NCI-H2227 treated with DMSO at 0.1 percent for 48 hours (cell line): ENCODE data around the gene SCT.

Source experiments
- DNase-seq: peaks from one replicate; lab custom pipeline; 2025; lab: John Stamatoyannopoulos, UW

Gene SCT

GRCh38 chr11:586376-587316, 40.3 kb downstream of the SCT start:
- no peak for DNase-seq

GRCh38 chr11:584287-584686, 42.7 kb downstream of the SCT start:
- DNase-seq: no peak

GRCh38 chr11:581752-582151, 45.2 kb downstream of the SCT start:
- no peak for DNase-seq

GRCh38 chr11:581342-581741, 45.6 kb downstream of the SCT start:
- no peak for DNase-seq

- DNase-seq: no peak
Observed at GRCh38 chr11:579830-580601, 47.0 kb downstream of the SCT start.

- no peak for DNase-seq
Observed at GRCh38 chr11:578276-579035, 48.5 kb downstream of the SCT start.

- DNase-seq: no peak
Observed at GRCh38 chr11:577611-577894, 49.4 kb downstream of the SCT start.

GRCh38 chr11:576811-577610, 50.0 kb downstream of the SCT start:
- no peak for DNase-seq
